Caco-2 (cell line): ENCODE measurements around the gene KIF4B. TPM values are rescaled to one million over a fixed set of nuclear protein-coding genes. Genes with fewer than 3 reads are reported as not detected.
A peak's percentile ranks its signal among the peaks of the same experiment; 100 is the strongest.

Experiments
- BruUV-seq: library from RNA; stranded (reverse); fragments of 400-500 nt; replicated peaks from 2 replicates; lab custom pipeline; 2021; lab: Mats Ljungman, UMichigan
- CTCF ChIA-PET: fragments of 300-600 bp; sonication (Branson Sonifier 250); formaldehyde crosslinking; loops from one replicate; lab custom pipeline; 2022; ENCODE audit warnings: antibody characterized with exemption; lab: Charles Lee
- POLR2A ChIA-PET: fragments of 300-600 bp; sonication (Branson Sonifier 250); formaldehyde crosslinking; loops from one replicate; lab custom pipeline; 2022; ENCODE audit warnings: antibody characterized with exemption; lab: Charles Lee
- DNase-seq, 2 experiments: peaks; one replicate each; pipeline versions ENCODE4 v3.0.0 to v3.0.0-alpha.2; 2020 to 2022
- H3K27me3 ChIP-seq: replicated peaks from 2 replicates; pipeline ENCODE4 v1.6.0; 2011; ENCODE audit warnings: low read length; ENCODE audit not compliant: control insufficient read depth, insufficient read depth
- H3K36me3 ChIP-seq: 2 replicates; pipeline ENCODE4 v1.5.1; 2011; ENCODE audit warnings: low read length; ENCODE audit not compliant: control insufficient read depth, insufficient read depth
- H3K4me1 ChIP-seq: fragments of 250-450 bp; sonication (Bioruptor Pico); 2 replicates; pipeline ENCODE4 v1.5.1; 2020; ENCODE audit warnings: mild to moderate bottlenecking
- H3K4me3 ChIP-seq: 2 replicates; pipeline ENCODE4 v1.5.1; 2011; ENCODE audit warnings: low read depth, mild to moderate bottlenecking, control low read depth, low read length
- H3K9me3 ChIP-seq: fragments of 250-450 bp; sonication (Bioruptor Pico); 2 replicates; pipeline ENCODE4 v1.5.1; 2020; ENCODE audit warnings: mild to moderate bottlenecking, moderate library complexity
- H3K27ac Mint-ChIP-seq: one replicate; pipeline ENCODE4 v1.8.0; 2022; ENCODE audit warnings: mixed read lengths; ENCODE audit not compliant: unreplicated experiment
- H3K27me3 Mint-ChIP-seq: one replicate; pipeline ENCODE4 v1.8.0; 2022; ENCODE audit warnings: mixed read lengths; ENCODE audit not compliant: insufficient read depth, unreplicated experiment
- H3K36me3 Mint-ChIP-seq: one replicate; pipeline ENCODE4 v1.8.0; 2022; ENCODE audit warnings: mild to moderate bottlenecking, mixed read lengths; ENCODE audit not compliant: insufficient read depth, unreplicated experiment
- H3K4me1 Mint-ChIP-seq: one replicate; pipeline ENCODE4 v1.8.0; 2022; ENCODE audit warnings: low read depth, mixed read lengths; ENCODE audit not compliant: unreplicated experiment
- H3K4me3 Mint-ChIP-seq: one replicate; pipeline ENCODE4 v1.8.0; 2022; ENCODE audit warnings: mild to moderate bottlenecking, moderate library complexity, mixed read lengths; ENCODE audit not compliant: unreplicated experiment
- H3K9me3 Mint-ChIP-seq: one replicate; pipeline ENCODE4 v1.8.0; 2022; ENCODE audit warnings: mixed read lengths; ENCODE audit not compliant: unreplicated experiment
- CTCF ChIP-seq, 2 experiments: fragments of 200-600 bp in 1 of 2; IDR thresholded peaks; 1 replicate in 1 of 2; 2 replicates in 1 of 2; pipeline versions ENCODE4 v1.5.1 to v1.8.0; 2011 to 2022; ENCODE audit warnings: antibody characterized with exemption in 1 of 2, control low read depth in 1 of 2, inconsistent platforms in 1 of 2, low read depth in 1 of 2, low read length in 1 of 2, mild to moderate bottlenecking in 1 of 2, moderate library complexity in 1 of 2; ENCODE audit not compliant: insufficient read depth in 1 of 2, severe bottlenecking in 1 of 2, unreplicated experiment in 1 of 2
- intact Hi-C: fragments of 100-400 bp; cut with micrococcal nuclease; formaldehyde crosslinking; loops from one replicate; pipeline ENCODE4 v1.10.0; 2022; ENCODE audit not compliant: unreplicated experiment
- total RNA-seq: library from RNA; stranded (reverse); gene quantifications from 2 replicates; pipeline ENCODE4 v1.2.3, GENCODE V29; 2022

Gene KIF4B
- total RNA-seq, 1 experiment from 2014 or later, result 0.14 TPM

GRCh38 chr5:155052532-155052931 lies 39.0 kb downstream of the KIF4B start:
- no peaks in the 10 kb centered on the region for H3K36me3 Mint-ChIP-seq
- POLR2A ChIA-PET, result no interaction called here
- CTCF ChIA-PET, result interaction anchor here (0.7 kb wide), 1 partner anchor 859 kb away, joined by 3 read pairs; no protein-coding TSS in a partner anchor
- no TSS peak for BruUV-seq
- no peak for DNase-seq
- H3K9me3 Mint-ChIP-seq, result peaks cover 6% of the 10 kb centered on the region
- Histone ChIP-seq H3K27me3 (no peaks in the 10 kb centered on the region), H3K36me3 (no peaks in the 10 kb centered on the region), H3K9me3 (no peaks in the 10 kb centered on the region), H3K4me1 (peaks cover 21% of the 10 kb centered on the region), H3K4me3 (no peak overlapping the region)
- no peak for TF ChIP-seq CTCF (IDR thresholded peaks at IDR 0.05; ENCODE audit: insufficient read depth in 1 of 2, low read depth in 1 of 2, low read length in 1 of 2, severe bottlenecking in 1 of 2, unreplicated experiment in 1 of 2)
- no peak overlapping the region for H3K27ac Mint-ChIP-seq
- intact Hi-C loops, result no loop called here
- no peaks in the 10 kb centered on the region for H3K27me3 Mint-ChIP-seq
- H3K4me3 Mint-ChIP-seq, result no peak overlapping the region
- H3K4me1 Mint-ChIP-seq, result peaks cover 17% of the 10 kb centered on the region

GRCh38 chr5:155053501-155053900 lies 39.9 kb downstream of the KIF4B start:
- Histone ChIP-seq H3K4me1 (peaks cover 21% of the 10 kb centered on the region), H3K4me3 (no peak overlapping the region), H3K27me3 (no peaks in the 10 kb centered on the region), H3K9me3 (no peaks in the 10 kb centered on the region), H3K36me3 (no peaks in the 10 kb centered on the region)
- BruUV-seq, result no TSS peak
- no peak for TF ChIP-seq CTCF (IDR thresholded peaks at IDR 0.05; ENCODE audit: insufficient read depth in 1 of 2, low read depth in 1 of 2, low read length in 1 of 2, severe bottlenecking in 1 of 2, unreplicated experiment in 1 of 2)
- Mint-ChIP-seq H3K4me3 (no peak overlapping the region), H3K27ac (peak overlapping the region; percentile 30), H3K36me3 (no peaks in the 10 kb centered on the region), H3K9me3 (no peaks in the 10 kb centered on the region), H3K4me1 (peaks cover 11% of the 10 kb centered on the region), H3K27me3 (no peaks in the 10 kb centered on the region)
- DNase-seq, result peak; percentile 26 to 66
- ChIA-PET POLR2A (interaction anchor here (0.6 kb wide), 1 partner anchor 2000 kb away, joined by 3 read pairs; no protein-coding TSS in a partner anchor), CTCF (no interaction called here)
- intact Hi-C loops, result no loop called here

GRCh38 chr5:155056644-155057269 lies 43.2 kb downstream of the KIF4B start:
- no peak for TF ChIP-seq CTCF (IDR thresholded peaks at IDR 0.05; ENCODE audit: insufficient read depth in 1 of 2, low read depth in 1 of 2, low read length in 1 of 2, severe bottlenecking in 1 of 2, unreplicated experiment in 1 of 2)
- Histone ChIP-seq H3K9me3 (no peaks in the 10 kb centered on the region), H3K27me3 (no peaks in the 10 kb centered on the region), H3K36me3 (no peaks in the 10 kb centered on the region), H3K4me1 (peaks cover 13% of the 10 kb centered on the region), H3K4me3 (no peak overlapping the region)
- Mint-ChIP-seq H3K27ac (no peak overlapping the region), H3K9me3 (no peaks in the 10 kb centered on the region), H3K4me1 (peaks cover 11% of the 10 kb centered on the region), H3K27me3 (no peaks in the 10 kb centered on the region), H3K36me3 (no peaks in the 10 kb centered on the region), H3K4me3 (no peak overlapping the region)
- DNase-seq, result no peak
- intact Hi-C loops, result no loop called here
- CTCF ChIA-PET, result interaction anchor here (0.7 kb wide), 1 partner anchor 89 kb away, joined by 8 read pairs; no protein-coding TSS in a partner anchor
- no TSS peak for BruUV-seq
- POLR2A ChIA-PET, result no interaction called here
